H1 (cell line): ENCODE data around the gene UBE2D4. TPM values are rescaled to one million over a fixed set of nuclear protein-coding genes. Genes with fewer than 3 reads are reported as not detected.

Source experiments
- CBX8 ChIP-seq: fragments of 300-800, 300-1000 bp; sonication (generic); IDR thresholded peaks from 2 replicates; pipeline ENCODE4 v1.7.1; 2016; ENCODE audit warnings: low read depth, low read length, borderline replicate concordance
- CHD2 ChIP-seq: IDR thresholded peaks from 2 replicates; pipeline ENCODE4 v1.6.1; 2012; ENCODE audit warnings: low read length, improper control_type of control experiment
- FOSL1 ChIP-seq: IDR thresholded peaks from 2 replicates; pipeline ENCODE4 v1.6.1; 2011; ENCODE audit warnings: mild to moderate bottlenecking, low read depth, low read length, moderate library complexity; ENCODE audit not compliant: insufficient read depth
- GABPA ChIP-seq: IDR thresholded peaks from 2 replicates; pipeline ENCODE4 v1.6.1; 2011; ENCODE audit warnings: mild to moderate bottlenecking, low read length, moderate library complexity, borderline replicate concordance; ENCODE audit not compliant: insufficient read depth
- JUN ChIP-seq: IDR thresholded peaks from 2 replicates; pipeline ENCODE4 v1.6.1; 2011; ENCODE audit warnings: low read depth, mild to moderate bottlenecking, improper control_type of control experiment, low read length
- KDM1A ChIP-seq: fragments of 200-600, 300-600 bp; sonication (generic); IDR thresholded peaks from 2 replicates; pipeline ENCODE4 v1.7.1; 2016; ENCODE audit warnings: mild to moderate bottlenecking, low read length, borderline replicate concordance
- KDM4A ChIP-seq: IDR thresholded peaks from one replicate; pipeline ENCODE4 v1.7.1; 2012; ENCODE audit warnings: low read depth, mild to moderate bottlenecking, moderate library complexity, low read length, inconsistent platforms; ENCODE audit not compliant: severe bottlenecking
- SP4 ChIP-seq: IDR thresholded peaks from 2 replicates; pipeline ENCODE4 v1.6.1; 2012; ENCODE audit warnings: low read length, inconsistent platforms
- SRF ChIP-seq: IDR thresholded peaks from 2 replicates; pipeline ENCODE4 v1.6.1; 2011; ENCODE audit warnings: mild to moderate bottlenecking, low read depth, low read length, moderate library complexity
- polyA plus RNA-seq, 7 experiments: library from polyadenylated mRNA; depleted of rRNA in 3 of 7; stranded (reverse) in 5 of 7; unstranded in 2 of 7; fragments of >200 nt in 5 of 7; fragments of 200-250 nt in 2 of 7; gene quantifications; 1 replicate in 5 of 7; 2 replicates in 1 of 7; 4 replicates in 1 of 7; pipeline versions ENCODE4 v1.2.1 to v1.2.3, GENCODE V29; 2011 to 2013; ENCODE audit warnings: missing spikeins in 2 of 7, mixed read lengths in 2 of 7
- total RNA-seq: library from RNA; stranded (reverse); fragmentation: NEBNext Ultra II Directional; extraction: Animal tissue kit (Norgen Biotek cat#: 25700); gene quantifications from 2 replicates; pipeline ENCODE4 v1.2.1, GENCODE V29; 2021
- TF ChIP-seq, protein P1 (sequence below): fragments of 300-600 bp; sonication (generic); IDR thresholded peaks from 2 replicates; pipeline ENCODE4 v1.7.1; 2012; ENCODE audit warnings: low read length, moderate library complexity, mild to moderate bottlenecking, inconsistent platforms; ENCODE audit not compliant: insufficient replicate concordance

UBE2D4 gene
- total and polyA plus RNA-seq, 2 of the 8 experiments (the other 6 are each of a cell fraction or from before 2014, with no cell fraction given) = 3.4 to 9.4 TPM

DNA sequence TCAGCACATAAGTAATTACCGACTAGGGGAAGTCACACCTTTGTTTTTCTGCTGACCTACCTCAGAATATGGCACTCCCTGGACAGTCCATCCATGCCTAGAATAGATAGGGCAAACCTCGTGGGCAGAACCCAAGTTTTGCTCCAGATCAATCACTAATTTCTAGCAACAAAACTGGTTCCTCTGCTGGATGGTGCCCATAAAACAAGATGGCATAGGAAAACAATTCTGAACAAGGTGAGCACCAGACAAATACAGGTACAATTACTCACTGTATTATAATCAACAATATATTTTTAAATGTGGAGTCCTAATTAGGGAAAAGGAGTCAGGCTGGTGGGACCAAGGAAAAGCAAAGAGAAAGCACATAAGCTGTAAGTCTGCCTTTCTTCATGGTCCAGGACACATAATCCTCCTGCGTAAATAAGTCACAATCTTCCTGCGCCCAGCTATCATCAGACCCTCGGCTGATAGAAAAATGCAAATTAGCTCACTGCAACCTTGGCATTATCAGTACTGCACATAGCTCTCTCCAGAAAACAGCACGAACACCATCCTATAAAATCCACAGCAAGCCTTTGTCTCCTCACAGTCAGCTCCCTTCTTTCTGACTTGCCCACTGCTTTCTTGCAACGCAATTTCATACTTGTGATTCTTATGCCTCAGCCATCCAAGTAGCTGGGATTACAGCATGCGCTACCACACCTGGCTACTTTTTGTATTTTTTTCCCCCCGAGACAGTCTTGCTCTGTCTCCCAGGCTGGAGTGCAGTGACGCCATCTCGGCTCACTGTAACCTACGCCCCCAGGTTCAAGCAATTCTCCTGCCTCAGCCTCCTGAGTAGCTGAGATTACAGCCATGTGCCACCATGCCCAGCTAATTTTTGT, 34.9 kb upstream of the UBE2D4 start (continued):
- TF ChIP-seq, protein P1, sequence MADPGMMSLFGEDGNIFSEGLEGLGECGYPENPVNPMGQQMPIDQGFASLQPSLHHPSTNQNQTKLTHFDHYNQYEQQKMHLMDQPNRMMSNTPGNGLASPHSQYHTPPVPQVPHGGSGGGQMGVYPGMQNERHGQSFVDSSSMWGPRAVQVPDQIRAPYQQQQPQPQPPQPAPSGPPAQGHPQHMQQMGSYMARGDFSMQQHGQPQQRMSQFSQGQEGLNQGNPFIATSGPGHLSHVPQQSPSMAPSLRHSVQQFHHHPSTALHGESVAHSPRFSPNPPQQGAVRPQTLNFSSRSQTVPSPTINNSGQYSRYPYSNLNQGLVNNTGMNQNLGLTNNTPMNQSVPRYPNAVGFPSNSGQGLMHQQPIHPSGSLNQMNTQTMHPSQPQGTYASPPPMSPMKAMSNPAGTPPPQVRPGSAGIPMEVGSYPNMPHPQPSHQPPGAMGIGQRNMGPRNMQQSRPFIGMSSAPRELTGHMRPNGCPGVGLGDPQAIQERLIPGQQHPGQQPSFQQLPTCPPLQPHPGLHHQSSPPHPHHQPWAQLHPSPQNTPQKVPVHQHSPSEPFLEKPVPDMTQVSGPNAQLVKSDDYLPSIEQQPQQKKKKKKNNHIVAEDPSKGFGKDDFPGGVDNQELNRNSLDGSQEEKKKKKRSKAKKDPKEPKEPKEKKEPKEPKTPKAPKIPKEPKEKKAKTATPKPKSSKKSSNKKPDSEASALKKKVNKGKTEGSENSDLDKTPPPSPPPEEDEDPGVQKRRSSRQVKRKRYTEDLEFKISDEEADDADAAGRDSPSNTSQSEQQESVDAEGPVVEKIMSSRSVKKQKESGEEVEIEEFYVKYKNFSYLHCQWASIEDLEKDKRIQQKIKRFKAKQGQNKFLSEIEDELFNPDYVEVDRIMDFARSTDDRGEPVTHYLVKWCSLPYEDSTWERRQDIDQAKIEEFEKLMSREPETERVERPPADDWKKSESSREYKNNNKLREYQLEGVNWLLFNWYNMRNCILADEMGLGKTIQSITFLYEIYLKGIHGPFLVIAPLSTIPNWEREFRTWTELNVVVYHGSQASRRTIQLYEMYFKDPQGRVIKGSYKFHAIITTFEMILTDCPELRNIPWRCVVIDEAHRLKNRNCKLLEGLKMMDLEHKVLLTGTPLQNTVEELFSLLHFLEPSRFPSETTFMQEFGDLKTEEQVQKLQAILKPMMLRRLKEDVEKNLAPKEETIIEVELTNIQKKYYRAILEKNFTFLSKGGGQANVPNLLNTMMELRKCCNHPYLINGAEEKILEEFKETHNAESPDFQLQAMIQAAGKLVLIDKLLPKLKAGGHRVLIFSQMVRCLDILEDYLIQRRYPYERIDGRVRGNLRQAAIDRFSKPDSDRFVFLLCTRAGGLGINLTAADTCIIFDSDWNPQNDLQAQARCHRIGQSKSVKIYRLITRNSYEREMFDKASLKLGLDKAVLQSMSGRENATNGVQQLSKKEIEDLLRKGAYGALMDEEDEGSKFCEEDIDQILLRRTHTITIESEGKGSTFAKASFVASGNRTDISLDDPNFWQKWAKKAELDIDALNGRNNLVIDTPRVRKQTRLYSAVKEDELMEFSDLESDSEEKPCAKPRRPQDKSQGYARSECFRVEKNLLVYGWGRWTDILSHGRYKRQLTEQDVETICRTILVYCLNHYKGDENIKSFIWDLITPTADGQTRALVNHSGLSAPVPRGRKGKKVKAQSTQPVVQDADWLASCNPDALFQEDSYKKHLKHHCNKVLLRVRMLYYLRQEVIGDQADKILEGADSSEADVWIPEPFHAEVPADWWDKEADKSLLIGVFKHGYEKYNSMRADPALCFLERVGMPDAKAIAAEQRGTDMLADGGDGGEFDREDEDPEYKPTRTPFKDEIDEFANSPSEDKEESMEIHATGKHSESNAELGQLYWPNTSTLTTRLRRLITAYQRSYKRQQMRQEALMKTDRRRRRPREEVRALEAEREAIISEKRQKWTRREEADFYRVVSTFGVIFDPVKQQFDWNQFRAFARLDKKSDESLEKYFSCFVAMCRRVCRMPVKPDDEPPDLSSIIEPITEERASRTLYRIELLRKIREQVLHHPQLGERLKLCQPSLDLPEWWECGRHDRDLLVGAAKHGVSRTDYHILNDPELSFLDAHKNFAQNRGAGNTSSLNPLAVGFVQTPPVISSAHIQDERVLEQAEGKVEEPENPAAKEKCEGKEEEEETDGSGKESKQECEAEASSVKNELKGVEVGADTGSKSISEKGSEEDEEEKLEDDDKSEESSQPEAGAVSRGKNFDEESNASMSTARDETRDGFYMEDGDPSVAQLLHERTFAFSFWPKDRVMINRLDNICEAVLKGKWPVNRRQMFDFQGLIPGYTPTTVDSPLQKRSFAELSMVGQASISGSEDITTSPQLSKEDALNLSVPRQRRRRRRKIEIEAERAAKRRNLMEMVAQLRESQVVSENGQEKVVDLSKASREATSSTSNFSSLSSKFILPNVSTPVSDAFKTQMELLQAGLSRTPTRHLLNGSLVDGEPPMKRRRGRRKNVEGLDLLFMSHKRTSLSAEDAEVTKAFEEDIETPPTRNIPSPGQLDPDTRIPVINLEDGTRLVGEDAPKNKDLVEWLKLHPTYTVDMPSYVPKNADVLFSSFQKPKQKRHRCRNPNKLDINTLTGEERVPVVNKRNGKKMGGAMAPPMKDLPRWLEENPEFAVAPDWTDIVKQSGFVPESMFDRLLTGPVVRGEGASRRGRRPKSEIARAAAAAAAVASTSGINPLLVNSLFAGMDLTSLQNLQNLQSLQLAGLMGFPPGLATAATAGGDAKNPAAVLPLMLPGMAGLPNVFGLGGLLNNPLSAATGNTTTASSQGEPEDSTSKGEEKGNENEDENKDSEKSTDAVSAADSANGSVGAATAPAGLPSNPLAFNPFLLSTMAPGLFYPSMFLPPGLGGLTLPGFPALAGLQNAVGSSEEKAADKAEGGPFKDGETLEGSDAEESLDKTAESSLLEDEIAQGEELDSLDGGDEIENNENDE = no peak
- TF ChIP-seq SP4 = no peak
- TF ChIP-seq CHD2 = no peak
- no peak for TF ChIP-seq FOSL1
- no peak for TF ChIP-seq JUN
- TF ChIP-seq CBX8 = no peak
- TF ChIP-seq KDM4A = no peak
- TF ChIP-seq KDM1A = no peak
- no peak for TF ChIP-seq GABPA
- TF ChIP-seq SRF = no peak
